Breast epithelium (tissue), 3 donors: ENCODE data around the gene LTBP4.

Experiments
- POLR2A ChIP-seq: fragments of 450-650 bp; IDR thresholded peaks from one replicate; pipeline ENCODE4 v1.6.1; 2016; ENCODE audit warnings: antibody characterized with exemption, mild to moderate bottlenecking, moderate library complexity
- TF ChIP-seq, protein P1 (sequence below), 3 donors: fragments of 450-650 bp; IDR thresholded peaks; one replicate each; pipeline ENCODE4 v1.5.1; 2016 to 2017; ENCODE audit warnings: antibody characterized with exemption in 3 of 3, mild to moderate bottlenecking in 3 of 3, moderate library complexity in 3 of 3

DNA sequence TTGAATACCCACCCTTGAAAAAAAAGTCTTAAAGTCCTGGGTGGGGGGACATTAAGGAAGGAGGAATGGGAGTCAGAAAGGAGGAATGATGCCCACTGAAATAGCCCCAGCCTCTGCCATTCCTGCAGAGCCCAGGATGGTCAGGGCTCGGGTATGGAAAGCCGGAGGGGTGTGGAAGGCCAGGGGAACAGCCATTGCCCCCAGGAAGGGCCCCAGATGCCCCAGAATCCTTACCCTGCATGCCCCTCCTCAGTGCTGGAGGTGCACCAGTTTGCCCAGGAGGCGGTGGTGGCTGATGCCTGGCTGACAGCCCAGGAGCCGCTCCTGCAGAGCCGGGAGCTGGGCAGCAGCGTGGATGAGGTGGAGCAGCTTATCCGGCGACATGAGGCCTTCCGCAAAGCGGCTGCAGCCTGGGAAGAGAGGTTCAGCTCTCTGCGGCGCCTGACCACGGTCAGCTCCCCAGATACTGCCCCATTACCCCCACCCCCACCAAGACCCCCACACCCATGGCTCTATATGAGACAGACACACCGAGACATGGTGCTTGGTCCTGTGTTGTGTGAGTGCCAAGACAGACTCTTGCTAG lies 35.2 kb upstream of the LTBP4 start:
- TF ChIP-seq, protein P1, sequence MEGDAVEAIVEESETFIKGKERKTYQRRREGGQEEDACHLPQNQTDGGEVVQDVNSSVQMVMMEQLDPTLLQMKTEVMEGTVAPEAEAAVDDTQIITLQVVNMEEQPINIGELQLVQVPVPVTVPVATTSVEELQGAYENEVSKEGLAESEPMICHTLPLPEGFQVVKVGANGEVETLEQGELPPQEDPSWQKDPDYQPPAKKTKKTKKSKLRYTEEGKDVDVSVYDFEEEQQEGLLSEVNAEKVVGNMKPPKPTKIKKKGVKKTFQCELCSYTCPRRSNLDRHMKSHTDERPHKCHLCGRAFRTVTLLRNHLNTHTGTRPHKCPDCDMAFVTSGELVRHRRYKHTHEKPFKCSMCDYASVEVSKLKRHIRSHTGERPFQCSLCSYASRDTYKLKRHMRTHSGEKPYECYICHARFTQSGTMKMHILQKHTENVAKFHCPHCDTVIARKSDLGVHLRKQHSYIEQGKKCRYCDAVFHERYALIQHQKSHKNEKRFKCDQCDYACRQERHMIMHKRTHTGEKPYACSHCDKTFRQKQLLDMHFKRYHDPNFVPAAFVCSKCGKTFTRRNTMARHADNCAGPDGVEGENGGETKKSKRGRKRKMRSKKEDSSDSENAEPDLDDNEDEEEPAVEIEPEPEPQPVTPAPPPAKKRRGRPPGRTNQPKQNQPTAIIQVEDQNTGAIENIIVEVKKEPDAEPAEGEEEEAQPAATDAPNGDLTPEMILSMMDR (IDR thresholded peaks at IDR 0.05): no peak
- TF ChIP-seq POLR2A: no peak
